GM19372 (cell line): Measurements from ENCODE around the gene SRP72.
A peak's percentile ranks its signal among the peaks of the same experiment; 100 is the strongest.

Source experiments
- ATAC-seq: cut with Tn5 transposase; IDR thresholded peaks from one replicate; pipeline ENCODE4 v1.9.1; 2021; ENCODE audit warnings: mild to moderate bottlenecking, low read depth, moderate library complexity; ENCODE audit not compliant: unreplicated experiment

Gene SRP72

GRCh38 chr4:56540826-56541225 is 73.4 kb downstream of the SRP72 start:
- ATAC-seq = no peak

- peak; percentile 98 for ATAC-seq
Measured at GRCh38 chr4:56544573-56545131, 77.2 kb downstream of the SRP72 start.

- no peak for ATAC-seq
Measured at GRCh38 chr4:56550642-56551041, 83.2 kb downstream of the SRP72 start.

GRCh38 chr4:56551516-56551915 is 84.1 kb downstream of the SRP72 start:
- no peak for ATAC-seq

- no peak for ATAC-seq
Measured at GRCh38 chr4:56552273-56552672, 84.9 kb downstream of the SRP72 start.
